Measurements from ENCODE around the gene PLXNC1. TPM values are rescaled to one million over a fixed set of nuclear protein-coding genes. Genes with fewer than 3 reads are reported as not detected.

The PLXNC1 gene
- total and polyA plus RNA-seq, 7 donors = 1.2 to 10.2 (median 4.3) TPM

GRCh38 chr12:94169495-94169894, 21.1 kb downstream of the PLXNC1 start:
- no peak overlapping the region for H3K27ac ChIP-seq
- H3K4me1 ChIP-seq = no peaks in the 10 kb centered on the region
- H3K9me3 ChIP-seq = no peaks in the 10 kb centered on the region
- no peaks in the 10 kb centered on the region for H3K36me3 ChIP-seq
- no peaks in the 10 kb centered on the region for H3K27me3 ChIP-seq
- TF ChIP-seq EP300 (IDR thresholded peaks at IDR 0.05) = no peak
- TF ChIP-seq CTCF (IDR thresholded peaks at IDR 0.05) = no peak
- intact Hi-C loops (cut with DNase I) = no loop called here
- 42 to 52% methylated on average over 1 of the region's 1 CpG for WGBS, 2 donors
- no peak overlapping the region for H3K4me3 ChIP-seq
- no peak for DNase-seq

- no peaks in the 10 kb centered on the region for H3K4me1 ChIP-seq
- no peak overlapping the region for H3K27ac ChIP-seq
- intact Hi-C loops (cut with DNase I) = no loop called here
- WGBS, 2 donors = 74 to 87% methylated on average over 6 of the region's 6 CpGs
- no peaks in the 10 kb centered on the region for H3K9me3 ChIP-seq
- DNase-seq = no peak
- no peaks in the 10 kb centered on the region for H3K27me3 ChIP-seq
- TF ChIP-seq CTCF (IDR thresholded peaks at IDR 0.05) (no peak), POLR2A (IDR thresholded peaks at IDR 0.05) (no peak), POLR2AphosphoS5 (IDR thresholded peaks at IDR 0.05) (no peak), EP300 (IDR thresholded peaks at IDR 0.05) (no peak)
- H3K36me3 ChIP-seq = no peaks in the 10 kb centered on the region
- no peak overlapping the region for H3K4me3 ChIP-seq
Observed at GRCh38 chr12:94169966-94170689, 21.8 kb downstream of the PLXNC1 start.

GRCh38 chr12:94170690-94171594, 22.6 kb downstream of the PLXNC1 start:
- WGBS, 2 donors = 80 to 95% methylated on average over 14 of the region's 14 CpGs
- DNase-seq = no peak
- intact Hi-C loops (cut with DNase I) = no loop called here
- Histone ChIP-seq H3K9me3 (no peaks in the 10 kb centered on the region), H3K27me3 (no peaks in the 10 kb centered on the region), H3K4me3 (no peak overlapping the region), H3K36me3 (no peaks in the 10 kb centered on the region), H3K4me1 (no peaks in the 10 kb centered on the region), H3K27ac (no peak overlapping the region)
- TF ChIP-seq EP300 (IDR thresholded peaks at IDR 0.05) (no peak), CTCF (IDR thresholded peaks at IDR 0.05) (no peak), POLR2A (IDR thresholded peaks at IDR 0.05) (no peak), POLR2AphosphoS5 (IDR thresholded peaks at IDR 0.05) (no peak)

GRCh38 chr12:94171595-94171930, 23.2 kb downstream of the PLXNC1 start:
- no peak for DNase-seq
- Histone ChIP-seq H3K27me3 (no peaks in the 10 kb centered on the region), H3K27ac (no peak overlapping the region), H3K36me3 (no peaks in the 10 kb centered on the region), H3K4me3 (no peak overlapping the region), H3K9me3 (no peaks in the 10 kb centered on the region), H3K4me1 (no peaks in the 10 kb centered on the region)
- 96 to 97% methylated on average over 5 of the region's 5 CpGs for WGBS, 2 donors
- TF ChIP-seq CTCF (IDR thresholded peaks at IDR 0.05) = no peak
- TF ChIP-seq POLR2A (IDR thresholded peaks at IDR 0.05) = no peak
- TF ChIP-seq POLR2AphosphoS5 (IDR thresholded peaks at IDR 0.05) = no peak
- TF ChIP-seq EP300 (IDR thresholded peaks at IDR 0.05) = no peak
- intact Hi-C loops (cut with DNase I) = no loop called here
